RPMI8226 (cell line): Measurements from ENCODE around the gene BLACAT1.

Experiments
- DNase-seq: peaks from one replicate; pipeline ENCODE4 v3.0.0-alpha.2; 2015

BLACAT1 gene

GRCh38 chr1:205453466-205453865 is 2.4 kb downstream of the BLACAT1 start:
- DNase-seq, result no peak

- no peak for DNase-seq
Observed at GRCh38 chr1:205452933-205453332, 2.9 kb downstream of the BLACAT1 start.

- DNase-seq, result no peak
Observed at GRCh38 chr1:205452364-205452763, 3.5 kb downstream of the BLACAT1 start.

- peak; percentile 70 for DNase-seq
Observed at GRCh38 chr1:205451759-205452164, 4.1 kb downstream of the BLACAT1 start.

GRCh38 chr1:205451202-205451601 is 4.6 kb downstream of the BLACAT1 start:
- no peak for DNase-seq

- DNase-seq, result no peak
Observed at GRCh38 chr1:205450448-205450847, 5.4 kb downstream of the BLACAT1 start.

GRCh38 chr1:205449750-205450443 is 5.9 kb downstream of the BLACAT1 start:
- no peak for DNase-seq

- no peak for DNase-seq
Observed at GRCh38 chr1:205449254-205449749, 6.5 kb downstream of the BLACAT1 start.

GRCh38 chr1:205448540-205449253 is 7.1 kb downstream of the BLACAT1 start:
- DNase-seq, result no peak

- no peak for DNase-seq
Observed at GRCh38 chr1:205447457-205448341, 8.1 kb downstream of the BLACAT1 start.

- DNase-seq, result no peak
Observed at GRCh38 chr1:205446828-205447227, 9.0 kb downstream of the BLACAT1 start.

GRCh38 chr1:205445646-205445935 is 10.3 kb downstream of the BLACAT1 start:
- DNase-seq, result no peak

GRCh38 chr1:205444931-205445645 is 10.8 kb downstream of the BLACAT1 start:
- no peak for DNase-seq

- DNase-seq, result no peak
Observed at GRCh38 chr1:205444300-205444930, 11.4 kb downstream of the BLACAT1 start.

GRCh38 chr1:205443585-205444299 is 12.1 kb downstream of the BLACAT1 start:
- DNase-seq, result no peak

GRCh38 chr1:205442051-205442725 is 13.7 kb downstream of the BLACAT1 start:
- no peak for DNase-seq

- DNase-seq, result no peak
Observed at GRCh38 chr1:205441716-205442050, 14.2 kb downstream of the BLACAT1 start.

GRCh38 chr1:205441318-205441633 is 14.6 kb downstream of the BLACAT1 start:
- DNase-seq, result no peak

- peak; percentile 87 for DNase-seq
Observed at GRCh38 chr1:205440476-205441317, 15.1 kb downstream of the BLACAT1 start.

GRCh38 chr1:205440121-205440475 is 15.7 kb downstream of the BLACAT1 start:
- no peak for DNase-seq
